K562 (cell line): ENCODE measurements around the gene PHC3. TPM values are rescaled to one million over a fixed set of nuclear protein-coding genes. Genes with fewer than 3 reads are reported as not detected.

ENCODE experiments used
- CUX1 ChIP-seq: fragments of 200-800 bp; sonication (Bioruptor generic); IDR thresholded peaks from 2 replicates; pipeline ENCODE4 v1.6.1; 2016; ENCODE audit warnings: missing genetic modification characterization, missing compliant biosample characterization
- DMBX1 ChIP-seq: fragments of 250-450 bp; sonication (Bioruptor Pico); IDR thresholded peaks from 2 replicates; pipeline ENCODE4 v1.8.0; 2022; ENCODE audit warnings: inconsistent platforms, mild to moderate bottlenecking, moderate library complexity, borderline replicate concordance
- ETV6 ChIP-seq, 3 experiments: fragments of 150-350 bp in 1 of 3; sonication (generic) in 1 of 3; formaldehyde crosslinking in 1 of 3; IDR thresholded peaks; 2 replicates each; pipeline versions ENCODE4 v1.6.1 to v1.8.0; 2014 to 2022; ENCODE audit warnings: borderline replicate concordance in 2 of 3, low read depth in 2 of 3, antibody characterized with exemption in 1 of 3, low read length in 1 of 3, mild to moderate bottlenecking in 1 of 3, missing genetic modification reagents in 1 of 3
- FOXP4 ChIP-seq: sonication (generic); formaldehyde crosslinking; IDR thresholded peaks from 2 replicates; pipeline ENCODE4 v1.8.0; 2022; ENCODE audit warnings: mild to moderate bottlenecking, missing genetic modification reagents, borderline replicate concordance
- PBX2 ChIP-seq, 2 experiments: IDR thresholded peaks in 1 of 2; conservative IDR thresholded peaks in 1 of 2; 2 replicates each; pipeline ENCODE4 v1.6.1; 2016; ENCODE audit warnings: low read depth in 2 of 2, mild to moderate bottlenecking in 1 of 2, missing compliant biosample characterization in 1 of 2, missing genetic modification characterization in 1 of 2, moderate library complexity in 1 of 2
- SLC30A9 ChIP-seq: fragments of 250-450 bp; sonication (Bioruptor Pico); IDR thresholded peaks from 2 replicates; pipeline ENCODE4 v1.8.0; 2022; ENCODE audit warnings: mild to moderate bottlenecking, moderate library complexity
- SMARCC2 ChIP-seq: fragments of 450-650 bp; IDR thresholded peaks from 2 replicates; pipeline ENCODE4 v1.6.1; 2017; ENCODE audit warnings: antibody characterized with exemption, moderate library complexity, mild to moderate bottlenecking, low read depth
- SREBF1 ChIP-seq: fragments of 150-350 bp; IDR thresholded peaks from 2 replicates; pipeline ENCODE4 v1.6.1; 2014; ENCODE audit warnings: antibody characterized with exemption, low read depth, low read length, borderline replicate concordance
- STAT6 ChIP-seq: sonication (generic); formaldehyde crosslinking; IDR thresholded peaks from 2 replicates; pipeline ENCODE4 v1.8.1; 2023; ENCODE audit warnings: mild to moderate bottlenecking, missing genetic modification reagents
- TAL1 ChIP-seq: fragments of 450-650 bp; IDR thresholded peaks from 2 replicates; pipeline ENCODE4 v1.6.1; 2016; ENCODE audit warnings: mild to moderate bottlenecking
- polyA plus RNA-seq, 8 experiments: library from polyadenylated mRNA; depleted of rRNA in 4 of 8; stranded (reverse) in 5 of 8; unstranded in 3 of 8; fragments of >200 nt; fragmentation: Nextera tagmentation in 2 of 8; fragmentation: Illumina TruSeq in 1 of 8; extraction: Ambion mirVana in 2 of 8; extraction: Trizol in 1 of 8; gene quantifications; 2 replicates each; pipeline versions ENCODE4 v1.2.1 to v1.2.3, GENCODE V29; 2011 to 2014; ENCODE audit warnings: inconsistent platforms in 1 of 8, missing spikeins in 1 of 8
- total RNA-seq, 7 experiments: library from RNA; depleted of rRNA in 6 of 7; stranded (reverse); fragments of >200 nt in 6 of 7; fragmentation: Illumina TruSeq in 2 of 7; extraction: Trizol in 2 of 7; gene quantifications; 2 replicates each; pipeline versions ENCODE4 v1.2.1 to v1.2.3, GENCODE V29; 2011 to 2021; ENCODE audit warnings: low replicate concordance in 1 of 7
- TF ChIP-seq, protein P1 (sequence below): fragments of 250-450 bp; sonication (Bioruptor Pico); IDR thresholded peaks from 2 replicates; pipeline ENCODE4 v1.5.0; 2021

PHC3 gene
- total and polyA plus RNA-seq, 9 of the 15 experiments (the other 6 are each of a cell fraction or from before 2014, with no cell fraction given), result 3.1 to 21.6 (median 10.5) TPM

DNA sequence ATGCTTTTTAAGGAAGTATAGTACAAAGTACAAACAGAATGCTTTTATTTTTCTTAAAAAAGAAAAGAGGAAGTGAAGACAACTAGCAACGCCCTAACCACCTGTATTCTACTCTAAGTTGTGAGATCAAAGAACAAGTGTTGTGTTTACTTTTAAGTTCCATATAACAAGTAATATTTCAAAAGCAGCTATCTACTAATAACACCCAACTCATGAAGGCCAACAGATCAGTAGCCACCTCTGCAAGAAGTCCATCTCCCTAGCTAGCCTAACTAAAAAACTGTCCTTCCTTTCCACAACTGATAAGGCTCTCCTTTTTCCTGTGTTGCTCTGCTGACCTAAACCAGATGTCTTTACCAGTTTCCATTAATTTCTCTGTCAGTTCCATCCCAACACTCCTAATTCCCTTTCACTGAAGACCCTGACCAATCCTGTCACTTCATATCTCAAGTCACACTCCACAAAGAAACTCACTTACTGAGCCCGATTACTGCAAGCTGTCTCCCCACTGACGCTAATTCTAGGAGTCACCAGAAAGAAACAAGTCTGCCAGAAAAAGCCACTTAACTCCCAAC, 26.9 kb downstream of the PHC3 start (continued):
- TF ChIP-seq SLC30A9 (CRISPR knock-in tag) (no peak), DMBX1 (CRISPR knock-in tag) (no peak), STAT6 (CRISPR knock-in tag) (no peak), TAL1 (peak; percentile 57), CUX1 (no peak), SREBF1 (no peak), ETV6 (IDR thresholded peaks at IDR 0.05; ENCODE audit: borderline replicate concordance in 1 of 2, low read depth in 2 of 2, low read length in 1 of 2) (no peak), ETV6 (CRISPR knock-in tag; IDR thresholded peaks at IDR 0.05; ENCODE audit: borderline replicate concordance) (no peak), SMARCC2 (peak; percentile 65), PBX2 (CRISPR knock-in tag; IDR thresholded peaks at IDR 0.05; ENCODE audit: low read depth) (no peak), PBX2 (tag; conservative IDR thresholded peaks at IDR 0.05; ENCODE audit: low read depth) (no peak; the same call in 1 of the 2 replicates), FOXP4 (CRISPR knock-in tag) (no peak)
- TF ChIP-seq, protein P1, sequence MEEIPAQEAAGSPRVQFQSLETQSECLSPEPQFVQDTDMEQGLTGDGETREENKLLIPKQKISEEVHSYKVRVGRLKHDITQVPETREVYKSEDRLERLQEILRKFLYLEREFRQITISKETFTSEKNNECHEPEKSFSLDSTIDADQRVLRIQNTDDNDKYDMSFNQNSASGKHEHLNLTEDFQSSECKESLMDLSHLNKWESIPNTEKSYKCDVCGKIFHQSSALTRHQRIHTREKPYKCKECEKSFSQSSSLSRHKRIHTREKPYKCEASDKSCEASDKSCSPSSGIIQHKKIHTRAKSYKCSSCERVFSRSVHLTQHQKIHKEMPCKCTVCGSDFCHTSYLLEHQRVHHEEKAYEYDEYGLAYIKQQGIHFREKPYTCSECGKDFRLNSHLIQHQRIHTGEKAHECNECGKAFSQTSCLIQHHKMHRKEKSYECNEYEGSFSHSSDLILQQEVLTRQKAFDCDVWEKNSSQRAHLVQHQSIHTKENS (CRISPR knock-in tag), result no peak
